ENCODE results near the gene FADS2.
A peak's percentile ranks its signal among the peaks of the same experiment; 100 is the strongest.

FADS2 gene

GRCh38 chr11:61828629-61829407 lies 718 bp downstream of the FADS2 start:
- CTCF ChIA-PET = interaction anchor here (1.0 kb wide), 1 partner anchor 11 kb away, joined by 3 read pairs; no protein-coding TSS in a partner anchor
- DNase-seq (ENCODE audit: extremely low spot score) = peak; percentile 31
- POLR2A ChIA-PET = interaction anchor here (1.1 to 2.1 kb wide), 3 partner anchors 11 to 37 kb away, joined by 5 to 7 read pairs (median 6); no protein-coding TSS in a partner anchor
- no peak for TF ChIP-seq FOXM1 (IDR thresholded peaks at IDR 0.05; ENCODE audit: borderline replicate concordance)
- no peak for TF ChIP-seq SUZ12 (IDR thresholded peaks at IDR 0.05)
- TF ChIP-seq HDGF (IDR thresholded peaks at IDR 0.05; ENCODE audit: borderline replicate concordance) = no peak
- TF ChIP-seq BHLHE40 (IDR thresholded peaks at IDR 0.05; ENCODE audit: borderline replicate concordance) = no peak
- TF ChIP-seq ARNT (IDR thresholded peaks at IDR 0.05) = no peak
- TF ChIP-seq PKNOX1 (IDR thresholded peaks at IDR 0.05) = no peak
- no peak for TF ChIP-seq FOXA1 (IDR thresholded peaks at IDR 0.05)
- no peak for TF ChIP-seq LEF1 (IDR thresholded peaks at IDR 0.05; ENCODE audit: borderline replicate concordance)
- TF ChIP-seq ZNF384 (IDR thresholded peaks at IDR 0.05) = no peak
- TF ChIP-seq FOXK2 (IDR thresholded peaks at IDR 0.05) = no peak
- no peak for TF ChIP-seq ELF4 (IDR thresholded peaks at IDR 0.05)
- TF ChIP-seq NFRKB (IDR thresholded peaks at IDR 0.05) = no peak
- no peak for TF ChIP-seq CTBP1 (IDR thresholded peaks at IDR 0.05; ENCODE audit: borderline replicate concordance)
- TF ChIP-seq SP1 (IDR thresholded peaks at IDR 0.05) = no peak
- no peak for TF ChIP-seq TARDBP (IDR thresholded peaks at IDR 0.05)
- TF ChIP-seq L3MBTL2 (conservative IDR thresholded peaks at IDR 0.05) = no peak

GRCh38 chr11:61829806-61830205 lies 1.7 kb downstream of the FADS2 start:
- no peak for DNase-seq (ENCODE audit: extremely low spot score)
- ChIA-PET POLR2A (no interaction called here), CTCF (no interaction called here)
- TF ChIP-seq PKNOX1 (IDR thresholded peaks at IDR 0.05) (no peak), NFRKB (IDR thresholded peaks at IDR 0.05) (no peak), FOXA1 (IDR thresholded peaks at IDR 0.05) (no peak), L3MBTL2 (conservative IDR thresholded peaks at IDR 0.05) (no peak), ARNT (IDR thresholded peaks at IDR 0.05) (no peak), SP1 (IDR thresholded peaks at IDR 0.05) (no peak), LEF1 (IDR thresholded peaks at IDR 0.05; ENCODE audit: borderline replicate concordance) (no peak), CTBP1 (IDR thresholded peaks at IDR 0.05; ENCODE audit: borderline replicate concordance) (no peak)

- TF ChIP-seq FOXA1 (IDR thresholded peaks at IDR 0.05) (no peak), ELF4 (IDR thresholded peaks at IDR 0.05) (no peak), CTBP1 (IDR thresholded peaks at IDR 0.05; ENCODE audit: borderline replicate concordance) (no peak), SP1 (IDR thresholded peaks at IDR 0.05) (no peak), TARDBP (IDR thresholded peaks at IDR 0.05) (no peak), SUZ12 (IDR thresholded peaks at IDR 0.05) (no peak), PKNOX1 (IDR thresholded peaks at IDR 0.05) (no peak), FOXM1 (IDR thresholded peaks at IDR 0.05; ENCODE audit: borderline replicate concordance) (no peak), LEF1 (IDR thresholded peaks at IDR 0.05; ENCODE audit: borderline replicate concordance) (no peak), ZNF384 (IDR thresholded peaks at IDR 0.05) (no peak), HDGF (IDR thresholded peaks at IDR 0.05; ENCODE audit: borderline replicate concordance) (no peak), NFRKB (IDR thresholded peaks at IDR 0.05) (no peak), BHLHE40 (IDR thresholded peaks at IDR 0.05; ENCODE audit: borderline replicate concordance) (no peak), ARNT (IDR thresholded peaks at IDR 0.05) (no peak), FOXK2 (IDR thresholded peaks at IDR 0.05) (no peak), L3MBTL2 (conservative IDR thresholded peaks at IDR 0.05) (no peak)
- ChIA-PET CTCF (no interaction called here), POLR2A (no interaction called here)
- no peak for DNase-seq (ENCODE audit: extremely low spot score)
Measured at GRCh38 chr11:61830237-61831105, 2.4 kb downstream of the FADS2 start.

- TF ChIP-seq L3MBTL2 (conservative IDR thresholded peaks at IDR 0.05) (no peak), NFRKB (IDR thresholded peaks at IDR 0.05) (no peak), FOXM1 (IDR thresholded peaks at IDR 0.05; ENCODE audit: borderline replicate concordance) (no peak), ELF4 (IDR thresholded peaks at IDR 0.05) (no peak), BHLHE40 (IDR thresholded peaks at IDR 0.05; ENCODE audit: borderline replicate concordance) (no peak), FOXK2 (IDR thresholded peaks at IDR 0.05) (no peak), TARDBP (IDR thresholded peaks at IDR 0.05) (no peak), FOXA1 (IDR thresholded peaks at IDR 0.05) (no peak), SP1 (IDR thresholded peaks at IDR 0.05) (no peak), SUZ12 (IDR thresholded peaks at IDR 0.05) (no peak), LEF1 (IDR thresholded peaks at IDR 0.05; ENCODE audit: borderline replicate concordance) (no peak), ARNT (IDR thresholded peaks at IDR 0.05) (no peak), PKNOX1 (IDR thresholded peaks at IDR 0.05) (no peak)
- no peak for DNase-seq (ENCODE audit: extremely low spot score)
- CTCF ChIA-PET = no interaction called here
- POLR2A ChIA-PET = no interaction called here
Measured at GRCh38 chr11:61832207-61832606, 4.1 kb downstream of the FADS2 start.

GRCh38 chr11:61832754-61833153 lies 4.7 kb downstream of the FADS2 start:
- no peak for DNase-seq (ENCODE audit: extremely low spot score)
- POLR2A ChIA-PET = interaction anchor here (1.6 kb wide), 1 partner anchor 37 kb away, joined by 3 read pairs; no protein-coding TSS in a partner anchor
- CTCF ChIA-PET = no interaction called here
- TF ChIP-seq BHLHE40 (IDR thresholded peaks at IDR 0.05; ENCODE audit: borderline replicate concordance) (no peak), TARDBP (IDR thresholded peaks at IDR 0.05) (no peak), SP1 (IDR thresholded peaks at IDR 0.05) (no peak), PKNOX1 (IDR thresholded peaks at IDR 0.05) (no peak), FOXK2 (IDR thresholded peaks at IDR 0.05) (no peak), FOXA1 (IDR thresholded peaks at IDR 0.05) (no peak), SUZ12 (IDR thresholded peaks at IDR 0.05) (no peak), ARNT (IDR thresholded peaks at IDR 0.05) (no peak), FOXM1 (IDR thresholded peaks at IDR 0.05; ENCODE audit: borderline replicate concordance) (no peak), CTBP1 (IDR thresholded peaks at IDR 0.05; ENCODE audit: borderline replicate concordance) (no peak)

Measured in HEK293T (cell line).